ENCODE results near the gene RAB20. TPM values are rescaled to one million over a fixed set of nuclear protein-coding genes. Genes with fewer than 3 reads are reported as not detected.

RAB20 gene
- total RNA-seq, 6 experiments from 2014 or later: 12.5 to 47.2 (median 36.3) TPM

DNA sequence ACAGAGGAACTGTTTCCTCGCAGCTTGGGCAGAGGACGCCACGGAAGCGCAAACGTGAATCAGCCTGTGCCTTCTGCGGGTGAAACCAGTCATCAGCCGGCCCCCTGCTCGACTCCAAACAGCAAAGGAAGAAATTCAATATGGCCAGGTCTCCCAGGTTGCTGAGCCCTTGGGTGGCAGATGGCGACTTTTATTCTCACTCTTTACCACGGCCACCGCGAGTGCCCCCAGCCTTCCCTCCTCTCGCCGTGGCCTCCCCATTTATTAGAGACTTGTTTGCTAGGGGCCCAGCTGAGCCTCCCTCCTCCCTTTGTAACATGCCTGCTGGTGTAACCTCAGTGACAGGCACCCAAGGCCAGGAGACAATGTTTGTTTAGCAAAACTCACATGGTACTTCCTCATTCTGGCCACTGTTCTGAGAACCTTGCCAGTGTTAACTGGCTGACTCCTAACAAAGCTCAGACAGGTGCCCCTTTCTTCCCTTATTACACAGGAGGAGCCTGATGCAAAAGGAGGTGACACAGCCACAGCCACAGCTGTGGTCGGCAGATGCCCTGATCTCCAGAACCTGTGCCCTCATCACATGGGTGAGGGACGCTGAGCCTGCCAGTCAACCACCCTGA lies 5.8 kb downstream of the RAB20 start:
- DNase-seq (peak; percentile 40 to 66 (median 56)), ATAC-seq (peak; percentile 72 to 80 (median 74))
- H3K4me1 ChIP-seq: peaks cover 0 to 59% (median 11%) of the 10 kb centered on the region in 4 donors
- H3K4me3 ChIP-seq: no peak overlapping the region
- no peaks in the 10 kb centered on the region for H3K27me3 ChIP-seq
- no peaks in the 10 kb centered on the region for H3K9me3 ChIP-seq
- no peak for TF ChIP-seq POLR2A (IDR thresholded peaks at IDR 0.05)
- TF ChIP-seq, protein P1, sequence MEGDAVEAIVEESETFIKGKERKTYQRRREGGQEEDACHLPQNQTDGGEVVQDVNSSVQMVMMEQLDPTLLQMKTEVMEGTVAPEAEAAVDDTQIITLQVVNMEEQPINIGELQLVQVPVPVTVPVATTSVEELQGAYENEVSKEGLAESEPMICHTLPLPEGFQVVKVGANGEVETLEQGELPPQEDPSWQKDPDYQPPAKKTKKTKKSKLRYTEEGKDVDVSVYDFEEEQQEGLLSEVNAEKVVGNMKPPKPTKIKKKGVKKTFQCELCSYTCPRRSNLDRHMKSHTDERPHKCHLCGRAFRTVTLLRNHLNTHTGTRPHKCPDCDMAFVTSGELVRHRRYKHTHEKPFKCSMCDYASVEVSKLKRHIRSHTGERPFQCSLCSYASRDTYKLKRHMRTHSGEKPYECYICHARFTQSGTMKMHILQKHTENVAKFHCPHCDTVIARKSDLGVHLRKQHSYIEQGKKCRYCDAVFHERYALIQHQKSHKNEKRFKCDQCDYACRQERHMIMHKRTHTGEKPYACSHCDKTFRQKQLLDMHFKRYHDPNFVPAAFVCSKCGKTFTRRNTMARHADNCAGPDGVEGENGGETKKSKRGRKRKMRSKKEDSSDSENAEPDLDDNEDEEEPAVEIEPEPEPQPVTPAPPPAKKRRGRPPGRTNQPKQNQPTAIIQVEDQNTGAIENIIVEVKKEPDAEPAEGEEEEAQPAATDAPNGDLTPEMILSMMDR (IDR thresholded peaks at IDR 0.05): no peak
- H3K36me3 ChIP-seq: peaks cover 0 to 3% (median 0%) of the 10 kb centered on the region in 4 donors
- 60% methylated on average over 9 of the region's 16 CpGs for WGBS (ENCODE audit: insufficient coverage, low coverage, low lambda C conversion rate, missing lambda C conversion rate)
- intact Hi-C loops (cut with DNase I): no loop called here
- peak overlapping the region in 2 of 3 donors; percentile 59 to 60 for H3K27ac ChIP-seq

- Histone ChIP-seq H3K27ac (peak overlapping the region in 2 of 3 donors; percentile 0 to 59), H3K9me3 (no peaks in the 10 kb centered on the region)
Measured at GRCh38 chr13:110554946-110555345, 6.6 kb downstream of the RAB20 start.

GRCh38 chr13:110554227-110554836 lies 7.2 kb downstream of the RAB20 start:
- TF ChIP-seq, protein P1 (IDR thresholded peaks at IDR 0.05): no peak
- no peak for TF ChIP-seq POLR2A (IDR thresholded peaks at IDR 0.05)
- peaks cover 0 to 52% (median 11%) of the 10 kb centered on the region in 4 donors for H3K4me1 ChIP-seq
- no peak for DNase-seq
- 86% methylated on average over 5 of the region's 8 CpGs for WGBS (ENCODE audit: insufficient coverage, low coverage, low lambda C conversion rate, missing lambda C conversion rate)
- no peaks in the 10 kb centered on the region for H3K27me3 ChIP-seq
- intact Hi-C loops (cut with DNase I): no loop called here
- H3K36me3 ChIP-seq: peaks cover 0 to 3% (median 0%) of the 10 kb centered on the region in 4 donors
- H3K4me3 ChIP-seq: no peak overlapping the region
- no peaks in the 10 kb centered on the region for H3K9me3 ChIP-seq
- ATAC-seq: no peak
- peak overlapping the region in 1 of 3 donors; percentile 5 for H3K27ac ChIP-seq

More at GRCh38 chr13:110554946-110555345, 6.6 kb downstream of the RAB20 start:
- intact Hi-C loops (cut with DNase I): no loop called here
- peaks cover 0 to 58% (median 11%) of the 10 kb centered on the region in 4 donors for H3K4me1 ChIP-seq
- DNase-seq (no peak), ATAC-seq (peak in 1 of 4 donors; percentile 1)
- peaks cover 0 to 3% (median 0%) of the 10 kb centered on the region in 4 donors for H3K36me3 ChIP-seq
- H3K27me3 ChIP-seq: no peaks in the 10 kb centered on the region
- no peak overlapping the region for H3K4me3 ChIP-seq
- WGBS (ENCODE audit: insufficient coverage, low coverage, low lambda C conversion rate, missing lambda C conversion rate): 40% methylated on average over 2 of the region's 16 CpGs
- TF ChIP-seq, protein P1 (IDR thresholded peaks at IDR 0.05): no peak
- TF ChIP-seq POLR2A (IDR thresholded peaks at IDR 0.05): no peak

GRCh38 chr13:110553417-110553816 lies 8.1 kb downstream of the RAB20 start:
- no peak overlapping the region for H3K4me3 ChIP-seq
- peaks cover 0 to 47% (median 11%) of the 10 kb centered on the region in 4 donors for H3K4me1 ChIP-seq
- TF ChIP-seq, protein P1 (IDR thresholded peaks at IDR 0.05): no peak
- no peak for TF ChIP-seq POLR2A (IDR thresholded peaks at IDR 0.05)
- H3K9me3 ChIP-seq: no peaks in the 10 kb centered on the region
- H3K27ac ChIP-seq: peak overlapping the region in 1 of 3 donors; percentile 5
- intact Hi-C loops (cut with DNase I): no loop called here
- peaks cover 0 to 3% (median 0%) of the 10 kb centered on the region in 4 donors for H3K36me3 ChIP-seq
- no peaks in the 10 kb centered on the region for H3K27me3 ChIP-seq
- WGBS (ENCODE audit: insufficient coverage, low coverage, low lambda C conversion rate, missing lambda C conversion rate): 0% methylated on average over 1 of the region's 4 CpGs
- DNase-seq (no peak), ATAC-seq (no peak)
